GM18508 (cell line): Measurements from ENCODE around the gene FAHD1.
"Not testable (repeated sequence)": the region's sequence is repeated elsewhere in the genome, so short reads cannot be mapped to it uniquely, and the experiment has no call there.

ENCODE experiments used
- ATAC-seq: cut with Tn5 transposase; IDR thresholded peaks from one replicate; pipeline ENCODE4 v1.9.1; 2021; ENCODE audit warnings: moderate number of reproducible peaks; ENCODE audit not compliant: insufficient read depth, unreplicated experiment

FAHD1 gene

GRCh38 chr16:1788708-1789100 lies 38.3 kb upstream of the FAHD1 start:
- no peak for ATAC-seq

GRCh38 chr16:1789643-1790045 lies 37.4 kb upstream of the FAHD1 start:
- ATAC-seq, result no peak

- no peak for ATAC-seq
These were observed 36.8 kb upstream of the FAHD1 start for GRCh38 chr16:1790261-1790610.

GRCh38 chr16:1790611-1791255 lies 36.3 kb upstream of the FAHD1 start:
- ATAC-seq, result no peak

GRCh38 chr16:1791256-1791942 lies 35.6 kb upstream of the FAHD1 start:
- no peak for ATAC-seq

- no peak for ATAC-seq
These were observed 34.8 kb upstream of the FAHD1 start for GRCh38 chr16:1791943-1792812.

GRCh38 chr16:1792836-1793577 lies 34.0 kb upstream of the FAHD1 start:
- no peak for ATAC-seq

GRCh38 chr16:1793578-1794220 lies 33.3 kb upstream of the FAHD1 start, which contains the start of gene IGFALS:
TSS of gene IGFALS (minus strand) at chr16:1793705. CDS start at chr16:1793652, 53 bp downstream.
- no peak for ATAC-seq

- no peak for ATAC-seq
These were observed 32.7 kb upstream of the FAHD1 start for GRCh38 chr16:1794221-1794871.

- ATAC-seq, result no peak
These were observed 31.9 kb upstream of the FAHD1 start for GRCh38 chr16:1794908-1795666.

- ATAC-seq, result not testable (repeated sequence)
These were observed 27.7 kb upstream of the FAHD1 start for GRCh38 chr16:1799263-1799662.

- ATAC-seq, result no peak
These were observed 26.3 kb upstream of the FAHD1 start for GRCh38 chr16:1800701-1801100.

GRCh38 chr16:1807626-1808025 lies 19.4 kb upstream of the FAHD1 start:
- ATAC-seq, result no peak

GRCh38 chr16:1808691-1809090 lies 18.3 kb upstream of the FAHD1 start:
- no peak for ATAC-seq

- ATAC-seq, result no peak
These were observed 17.7 kb upstream of the FAHD1 start for GRCh38 chr16:1809281-1809801.

GRCh38 chr16:1810106-1810505 lies 16.9 kb upstream of the FAHD1 start:
- no peak for ATAC-seq

- ATAC-seq, result no peak
These were observed 16.5 kb upstream of the FAHD1 start for GRCh38 chr16:1810536-1810935.

GRCh38 chr16:1812732-1813163 lies 14.3 kb upstream of the FAHD1 start:
- no peak for ATAC-seq

- no peak for ATAC-seq
These were observed 11.5 kb upstream of the FAHD1 start for GRCh38 chr16:1815461-1815860.
